ENCODE data around the gene BDNF. TPM values are rescaled to one million over a fixed set of nuclear protein-coding genes. Genes with fewer than 3 reads are reported as not detected.

The BDNF gene
- total and polyA plus RNA-seq, 8 donors, result 0.04 to 0.15 (median 0.09) TPM

GRCh38 chr11:27608951-27609350, 91.3 kb downstream of the BDNF start:
- FAIRE-seq (no peak), ATAC-seq (no peak), DNase-seq (no peak)
- Histone ChIP-seq H3K9me3 (no peaks in the 10 kb centered on the region), H3K27ac (no peak overlapping the region), H3K4me1 (no peaks in the 10 kb centered on the region), H3K36me3 (no peaks in the 10 kb centered on the region), H3K4me3 (no peak overlapping the region), H3K27me3 (no peaks in the 10 kb centered on the region)
- WGBS, 2 donors, result 91 to 94% methylated on average over 2 of the region's 2 CpGs
- intact Hi-C loops (cut with DNase I), result no loop called here
- TF ChIP-seq, protein P1, sequence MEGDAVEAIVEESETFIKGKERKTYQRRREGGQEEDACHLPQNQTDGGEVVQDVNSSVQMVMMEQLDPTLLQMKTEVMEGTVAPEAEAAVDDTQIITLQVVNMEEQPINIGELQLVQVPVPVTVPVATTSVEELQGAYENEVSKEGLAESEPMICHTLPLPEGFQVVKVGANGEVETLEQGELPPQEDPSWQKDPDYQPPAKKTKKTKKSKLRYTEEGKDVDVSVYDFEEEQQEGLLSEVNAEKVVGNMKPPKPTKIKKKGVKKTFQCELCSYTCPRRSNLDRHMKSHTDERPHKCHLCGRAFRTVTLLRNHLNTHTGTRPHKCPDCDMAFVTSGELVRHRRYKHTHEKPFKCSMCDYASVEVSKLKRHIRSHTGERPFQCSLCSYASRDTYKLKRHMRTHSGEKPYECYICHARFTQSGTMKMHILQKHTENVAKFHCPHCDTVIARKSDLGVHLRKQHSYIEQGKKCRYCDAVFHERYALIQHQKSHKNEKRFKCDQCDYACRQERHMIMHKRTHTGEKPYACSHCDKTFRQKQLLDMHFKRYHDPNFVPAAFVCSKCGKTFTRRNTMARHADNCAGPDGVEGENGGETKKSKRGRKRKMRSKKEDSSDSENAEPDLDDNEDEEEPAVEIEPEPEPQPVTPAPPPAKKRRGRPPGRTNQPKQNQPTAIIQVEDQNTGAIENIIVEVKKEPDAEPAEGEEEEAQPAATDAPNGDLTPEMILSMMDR (IDR thresholded peaks at IDR 0.05), result no peak

- no peaks in the 10 kb centered on the region for H3K9me3 ChIP-seq
- H3K27ac ChIP-seq, result no peak overlapping the region
- intact Hi-C loops (cut with DNase I), result no loop called here
- DNase-seq, result no peak
- TF ChIP-seq, protein P1 (IDR thresholded peaks at IDR 0.05), result no peak
- ATAC-seq, result no peak
- no peaks in the 10 kb centered on the region for H3K4me1 ChIP-seq
- FAIRE-seq, result no peak
- H3K27me3 ChIP-seq, result no peaks in the 10 kb centered on the region
- no peak overlapping the region for H3K4me3 ChIP-seq
- H3K36me3 ChIP-seq, result no peaks in the 10 kb centered on the region
Measured at GRCh38 chr11:27605422-27605821, 94.8 kb downstream of the BDNF start.

Other genes with a start within 250 kb of the BDNF start
- 10 to 100 TPM; 44.4 to 73.0 (median 57.5) TPM for gene LGR4, start 227.7 kb downstream of the BDNF start, total RNA-seq
- gene LGR4, start 227.7 kb downstream of the BDNF start, polyA plus RNA-seq, result 10 to 100 TPM; 23.4 to 27.0 TPM
- 10 to 100 TPM; 10.7 to 22.1 (median 17.0) TPM for gene LIN7C, start 193.7 kb downstream of the BDNF start, total RNA-seq
- gene LIN7C, start 193.7 kb downstream of the BDNF start, polyA plus RNA-seq, result 1 to 10 TPM; 5.1 to 8.6 TPM

All from pancreas (tissue), 10 donors.